Endothelial cell of umbilical vein (primary cell): Measurements from ENCODE around the gene CDK17.

Source experiments
- EZH2 ChIP-seq: IDR thresholded peaks from 2 replicates; pipeline ENCODE4 v1.6.1; 2012; ENCODE audit warnings: borderline replicate concordance, low read depth, mild to moderate bottlenecking, moderate library complexity, low read length, inconsistent platforms; ENCODE audit not compliant: severe bottlenecking
- MYC ChIP-seq: IDR thresholded peaks from one replicate; pipeline ENCODE4 v1.6.1; 2011; ENCODE audit warnings: mild to moderate bottlenecking, low read depth, low read length
- TF ChIP-seq, protein P1 (sequence below), 2 donors: IDR thresholded peaks; 1 replicate in 1 of 2; 2 replicates in 1 of 2; pipeline ENCODE4 v1.5.1; 2011; ENCODE audit warnings: low read length in 2 of 2, mild to moderate bottlenecking in 2 of 2, moderate library complexity in 2 of 2, control low read depth in 1 of 2, inconsistent platforms in 1 of 2, low read depth in 1 of 2; ENCODE audit not compliant: insufficient read depth in 1 of 2; ENCODE audit errors: extremely low read depth in 1 of 2

DNA sequence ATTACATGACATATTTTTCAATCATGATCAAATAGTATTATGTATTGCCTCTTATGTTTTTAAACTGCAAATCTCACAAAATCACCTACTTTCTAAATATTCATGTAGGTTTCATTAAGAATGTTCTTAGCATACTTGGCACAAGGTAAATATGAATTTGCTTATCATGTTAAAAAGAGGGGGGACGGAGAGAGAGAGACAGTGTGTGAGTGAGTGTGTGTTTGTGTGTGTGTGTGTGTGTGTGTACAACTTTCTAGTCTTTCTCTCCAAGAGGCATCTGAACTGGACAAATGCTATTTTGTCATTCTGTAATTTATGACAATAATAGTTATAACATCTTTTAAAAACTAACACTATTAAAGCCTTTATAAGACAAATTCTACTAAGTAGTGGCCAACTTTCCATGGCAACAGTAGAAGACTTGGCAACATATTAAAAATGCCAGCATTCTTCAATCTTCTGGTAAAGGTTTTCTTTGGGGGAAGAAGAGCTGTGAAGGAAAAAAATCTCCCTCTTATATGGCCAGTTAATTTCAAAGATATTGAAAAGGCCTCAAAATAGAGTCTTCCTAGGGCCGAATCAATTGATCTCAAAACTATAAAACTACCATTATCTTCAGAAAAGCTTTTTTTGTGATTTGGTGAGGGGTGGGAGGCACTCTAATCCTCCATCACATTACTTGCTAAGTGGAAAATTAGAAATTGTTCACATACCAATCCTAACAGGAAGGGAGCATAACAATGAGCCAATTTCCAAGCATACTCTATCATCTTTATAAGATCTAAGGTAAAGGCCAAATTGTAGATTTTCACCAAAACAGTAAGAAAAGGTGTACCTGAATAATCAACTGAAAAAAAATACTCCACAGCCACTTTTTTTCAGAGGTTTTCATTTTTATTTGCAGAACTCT lies 28.2 kb downstream of the CDK17 start:
- TF ChIP-seq MYC (no peak), EZH2 (no peak)
- TF ChIP-seq, protein P1, sequence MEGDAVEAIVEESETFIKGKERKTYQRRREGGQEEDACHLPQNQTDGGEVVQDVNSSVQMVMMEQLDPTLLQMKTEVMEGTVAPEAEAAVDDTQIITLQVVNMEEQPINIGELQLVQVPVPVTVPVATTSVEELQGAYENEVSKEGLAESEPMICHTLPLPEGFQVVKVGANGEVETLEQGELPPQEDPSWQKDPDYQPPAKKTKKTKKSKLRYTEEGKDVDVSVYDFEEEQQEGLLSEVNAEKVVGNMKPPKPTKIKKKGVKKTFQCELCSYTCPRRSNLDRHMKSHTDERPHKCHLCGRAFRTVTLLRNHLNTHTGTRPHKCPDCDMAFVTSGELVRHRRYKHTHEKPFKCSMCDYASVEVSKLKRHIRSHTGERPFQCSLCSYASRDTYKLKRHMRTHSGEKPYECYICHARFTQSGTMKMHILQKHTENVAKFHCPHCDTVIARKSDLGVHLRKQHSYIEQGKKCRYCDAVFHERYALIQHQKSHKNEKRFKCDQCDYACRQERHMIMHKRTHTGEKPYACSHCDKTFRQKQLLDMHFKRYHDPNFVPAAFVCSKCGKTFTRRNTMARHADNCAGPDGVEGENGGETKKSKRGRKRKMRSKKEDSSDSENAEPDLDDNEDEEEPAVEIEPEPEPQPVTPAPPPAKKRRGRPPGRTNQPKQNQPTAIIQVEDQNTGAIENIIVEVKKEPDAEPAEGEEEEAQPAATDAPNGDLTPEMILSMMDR (IDR thresholded peaks at IDR 0.05; ENCODE audit: extremely low read depth in 1 of 2, insufficient read depth in 1 of 2, low read depth in 1 of 2, low read length in 2 of 2), result no peak
